ENCODE data around the gene PKIB. TPM values are rescaled to one million over a fixed set of nuclear protein-coding genes. Genes with fewer than 3 reads are reported as not detected.

PKIB gene
- polyA plus RNA-seq, 12 donors = 1.1 to 6.9 (median 1.8) TPM; not detected in 2

DNA sequence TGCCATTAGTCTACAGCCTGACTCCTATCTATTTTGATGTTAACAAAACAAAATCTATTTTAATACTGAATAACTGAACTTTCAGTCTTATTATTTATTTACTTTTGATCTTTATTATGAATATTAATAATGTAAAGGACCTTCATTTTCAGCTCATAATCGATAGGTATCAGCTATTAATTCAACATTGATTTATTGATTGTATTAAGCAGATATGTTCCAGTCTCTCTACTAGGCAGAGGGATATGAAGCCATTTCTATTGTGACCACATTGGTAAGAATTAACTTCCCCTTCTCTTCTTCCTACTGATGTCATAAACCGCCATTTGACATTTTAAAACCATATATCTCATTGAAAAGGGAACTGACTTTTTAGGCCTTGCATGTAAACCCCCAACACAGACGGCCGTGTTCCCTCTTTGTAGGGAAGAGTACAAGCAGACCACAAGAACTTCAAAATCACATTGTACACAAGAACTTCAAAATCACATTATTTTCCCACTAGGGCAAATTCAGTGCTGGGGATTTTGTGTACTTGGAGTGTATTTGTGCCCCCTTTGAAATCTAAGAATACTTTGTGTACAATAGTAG, 99.8 kb downstream of the PKIB start:
- DNase-seq = no peak

DNA sequence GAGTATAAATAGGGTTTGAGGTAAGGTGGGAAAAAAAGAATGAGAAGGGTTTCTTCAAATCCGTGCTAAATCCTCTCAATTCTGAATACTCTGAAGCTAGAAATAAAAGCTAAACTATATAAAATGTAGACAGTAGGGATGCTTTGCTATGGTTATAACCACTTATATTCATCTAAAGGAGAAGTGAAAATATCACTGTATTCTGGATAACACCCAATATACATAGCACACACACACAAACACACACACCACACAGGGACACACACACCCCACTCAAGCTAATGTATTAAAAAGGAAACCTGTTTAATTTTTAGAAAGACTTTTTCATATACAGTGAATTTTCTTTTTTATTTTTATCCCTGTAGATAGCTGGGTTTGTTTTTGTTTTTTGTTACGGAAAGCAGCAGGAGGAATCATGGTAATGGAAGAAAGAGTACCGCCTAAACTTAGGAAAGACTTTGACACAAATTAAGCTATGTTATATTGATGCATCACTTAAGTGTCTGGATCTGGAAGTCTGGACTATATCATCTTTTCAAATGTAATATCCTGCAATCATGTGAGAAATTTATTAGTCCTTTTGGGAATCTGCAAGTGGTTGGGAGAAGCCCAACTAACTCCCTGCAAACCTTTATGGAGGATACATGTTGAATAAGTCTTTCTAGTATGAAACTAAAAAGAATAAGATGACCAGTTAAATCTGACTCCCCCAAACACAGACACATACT, 100.9 kb downstream of the PKIB start:
- DNase-seq = no peak

DNA sequence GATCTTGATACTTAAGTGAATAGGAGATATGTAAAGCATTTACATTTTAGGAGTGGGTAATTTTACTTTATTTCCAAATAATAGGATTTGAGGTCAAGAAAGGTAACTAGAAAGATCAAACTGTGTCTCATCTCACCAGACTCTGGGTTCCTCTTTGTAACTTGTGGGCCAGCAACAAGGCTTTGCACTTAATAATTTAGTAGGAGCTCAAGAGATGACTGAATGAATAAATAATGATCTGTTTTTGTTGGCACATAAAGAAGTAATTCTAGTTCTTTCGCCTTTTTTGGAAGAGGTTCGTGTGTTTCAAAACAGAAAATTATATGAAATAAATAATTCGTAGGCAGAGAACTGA, 101.9 kb downstream of the PKIB start:
- no peak for DNase-seq

DNA sequence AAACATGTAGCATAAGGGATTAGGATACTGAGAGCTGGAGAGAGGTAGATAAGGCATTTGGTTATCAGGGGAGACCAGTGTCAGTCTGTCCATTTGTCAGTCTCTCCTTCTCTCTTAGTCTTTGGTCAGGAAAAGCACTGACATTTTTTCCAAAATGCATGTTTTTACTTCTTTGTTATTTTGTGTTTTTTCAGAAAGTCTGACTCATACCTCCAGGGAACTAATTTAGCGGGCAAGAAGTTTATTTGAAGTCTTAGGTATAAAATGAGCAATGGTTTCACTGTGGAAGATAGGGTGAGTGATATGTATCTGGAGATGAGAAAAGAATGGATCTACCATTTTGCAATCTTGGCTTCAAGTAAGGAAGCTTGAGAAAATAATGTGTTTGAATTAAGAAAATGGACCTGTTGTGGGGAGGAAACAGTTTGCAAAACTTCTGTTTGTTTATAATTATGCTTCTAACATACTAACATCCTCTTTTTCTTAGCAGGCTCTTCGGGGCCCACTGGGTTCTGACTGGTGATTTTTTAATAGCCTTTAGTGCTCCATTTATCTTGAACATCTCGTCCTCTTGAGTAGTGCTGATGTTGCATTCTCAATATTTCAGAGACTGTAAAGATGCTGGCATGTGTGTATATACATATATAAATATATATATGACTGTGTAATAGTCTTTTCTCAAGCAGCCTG, 102.4 kb downstream of the PKIB start:
- no peak for DNase-seq

DNA sequence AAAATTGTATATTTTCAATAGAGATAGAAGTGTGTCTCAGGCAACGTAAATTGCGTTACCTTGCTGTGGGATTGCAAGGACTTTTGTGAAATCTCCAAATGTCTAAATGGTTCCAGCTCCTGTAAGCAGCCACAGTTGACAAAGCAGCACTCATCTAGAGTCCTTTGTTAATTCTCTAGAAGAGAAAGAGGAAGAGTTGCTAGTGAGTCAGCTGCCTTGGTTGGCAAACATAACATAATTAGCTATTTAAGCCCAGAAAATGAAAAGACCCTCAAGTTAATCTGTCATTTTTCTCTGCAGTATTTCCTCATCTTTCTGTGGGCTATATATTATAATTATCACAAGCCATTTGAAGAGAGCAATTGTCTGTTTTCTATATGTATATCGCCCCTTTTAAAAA, 102.9 kb downstream of the PKIB start:
- no peak for DNase-seq

DNA sequence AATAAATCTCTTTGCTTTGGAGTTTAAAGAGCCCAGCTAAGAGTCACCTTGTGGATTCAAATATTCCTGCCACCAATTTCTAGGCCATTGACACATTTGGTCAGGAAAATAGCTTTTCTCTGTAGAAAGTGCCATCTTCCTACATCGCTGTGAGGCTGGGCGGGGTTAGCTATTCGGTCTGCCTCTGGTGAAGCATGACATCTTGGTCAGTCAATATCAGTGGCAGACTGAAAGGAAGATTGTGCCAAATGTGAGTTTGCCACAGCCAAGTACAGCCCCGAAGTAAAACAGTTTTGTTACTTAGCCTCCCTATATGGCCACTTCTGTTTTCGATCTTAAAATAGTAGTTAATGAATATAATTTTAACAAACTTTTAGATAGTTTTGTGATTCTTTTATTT, 103.9 kb downstream of the PKIB start:
- no peak for DNase-seq

DNA sequence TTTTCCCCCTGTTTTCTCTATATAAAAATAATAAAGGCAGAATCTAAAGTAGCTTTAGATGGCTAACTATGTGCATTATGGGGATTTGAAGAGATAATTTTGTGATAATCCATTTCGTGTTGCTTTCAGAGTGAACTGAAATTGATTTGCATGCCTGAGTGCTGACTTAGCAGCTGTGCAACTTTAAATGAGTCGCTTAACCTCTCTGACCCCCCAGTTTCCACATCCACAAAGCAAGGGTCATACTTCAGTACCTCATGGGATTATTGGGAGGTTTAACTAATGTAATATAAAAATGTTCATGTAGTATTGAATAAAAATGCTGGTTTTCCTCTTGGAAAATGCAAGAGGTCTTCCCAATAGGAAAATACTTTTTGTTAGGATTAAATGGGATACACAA, 105.5 kb downstream of the PKIB start:
- no peak for DNase-seq

DNA sequence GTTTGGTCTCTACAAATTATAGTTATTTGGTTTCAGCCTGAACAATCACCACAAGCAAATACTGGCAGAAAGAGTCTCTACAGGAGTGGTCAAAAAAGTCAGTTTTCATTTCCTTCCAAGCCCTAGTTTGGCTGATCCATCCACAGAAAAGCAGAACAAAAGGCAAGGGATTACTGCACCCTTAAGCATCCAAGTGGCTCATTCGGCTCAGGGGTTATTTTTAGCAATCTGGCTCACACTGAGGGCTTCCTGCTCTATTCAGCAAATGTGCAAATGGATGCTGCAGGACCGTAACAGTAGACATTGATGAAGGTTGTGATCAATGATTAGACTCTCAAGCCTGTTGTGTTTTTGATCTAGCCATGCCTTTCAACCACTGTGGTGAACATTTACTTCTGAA, 107.1 kb downstream of the PKIB start:
- DNase-seq = no peak

DNA sequence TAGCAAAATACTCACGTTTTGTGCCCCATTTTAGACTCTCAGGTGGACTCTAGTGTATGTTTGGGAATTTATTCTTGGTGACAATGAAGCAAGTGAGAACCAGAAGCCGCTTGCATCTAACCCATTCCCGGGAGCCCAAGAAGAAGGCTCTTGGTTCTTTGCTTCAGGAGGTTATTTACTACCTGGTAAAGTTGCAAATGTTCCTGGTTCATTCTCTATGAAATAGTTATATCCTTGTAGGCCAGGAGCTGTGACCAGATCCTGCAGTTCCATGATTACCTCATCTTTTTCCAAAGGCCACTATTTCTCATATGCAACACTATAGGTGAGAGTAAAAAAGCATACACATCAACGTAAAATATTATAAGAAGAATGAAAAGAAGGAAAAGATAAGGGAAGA, 108.4 kb downstream of the PKIB start:
- DNase-seq = no peak

DNA sequence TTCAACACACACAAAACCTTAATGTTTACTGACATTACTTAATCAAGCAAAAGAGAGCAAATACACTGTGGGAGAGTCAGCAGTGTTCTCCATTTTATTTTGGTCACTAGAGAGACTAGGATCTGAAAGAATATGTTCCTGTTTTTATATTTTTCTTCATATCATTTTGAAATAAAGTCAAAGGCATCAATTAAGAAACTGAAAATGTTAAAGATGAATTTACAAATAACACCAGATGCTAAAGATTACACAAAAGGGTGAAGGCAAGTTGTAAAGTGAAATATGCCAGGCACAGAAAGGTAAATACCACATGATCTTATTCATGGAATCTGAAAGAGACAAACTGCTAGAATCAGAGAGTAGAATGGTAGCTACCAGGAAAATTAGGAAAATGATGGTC, 109.0 kb downstream of the PKIB start:
- no peak for DNase-seq

DNA sequence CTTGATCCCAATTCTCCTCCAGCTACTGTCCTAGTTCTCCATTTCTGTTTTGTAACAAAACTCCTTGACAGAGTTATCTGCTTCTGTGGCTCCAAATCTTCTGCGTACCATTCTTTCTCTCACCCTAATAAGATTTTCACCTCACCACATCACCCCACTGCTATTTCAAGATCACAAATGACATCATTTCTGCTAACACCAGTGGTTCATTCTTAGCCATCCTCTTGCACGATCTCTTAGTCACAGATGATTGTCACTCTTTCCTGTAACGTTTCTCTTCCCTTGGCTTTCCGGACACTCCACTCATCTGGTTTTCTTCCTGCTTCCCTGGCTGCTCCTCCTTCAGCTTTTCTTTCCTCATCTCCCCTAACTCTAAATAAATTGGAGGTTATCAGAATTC, 112.5 kb downstream of the PKIB start:
- no peak for DNase-seq

DNA sequence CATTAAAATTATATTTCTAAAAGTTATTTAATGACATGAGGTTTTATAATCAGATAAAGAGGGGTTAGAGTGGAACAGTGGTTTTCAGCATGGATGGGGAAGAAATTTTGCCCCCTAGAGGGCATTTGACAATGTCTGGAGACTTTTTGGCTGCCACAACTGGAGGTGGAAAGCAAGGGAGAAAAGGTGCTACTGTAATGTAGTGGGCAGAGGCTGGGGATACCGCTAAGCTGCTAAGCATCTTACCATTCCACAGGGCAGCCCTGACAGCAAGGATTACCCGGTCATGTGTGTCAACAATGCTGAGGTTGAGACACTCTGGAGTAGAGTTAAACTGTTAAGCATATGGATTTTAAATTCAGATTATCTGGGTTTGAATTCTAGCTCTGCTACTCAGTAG, 116.4 kb downstream of the PKIB start:
- DNase-seq = no peak

DNA sequence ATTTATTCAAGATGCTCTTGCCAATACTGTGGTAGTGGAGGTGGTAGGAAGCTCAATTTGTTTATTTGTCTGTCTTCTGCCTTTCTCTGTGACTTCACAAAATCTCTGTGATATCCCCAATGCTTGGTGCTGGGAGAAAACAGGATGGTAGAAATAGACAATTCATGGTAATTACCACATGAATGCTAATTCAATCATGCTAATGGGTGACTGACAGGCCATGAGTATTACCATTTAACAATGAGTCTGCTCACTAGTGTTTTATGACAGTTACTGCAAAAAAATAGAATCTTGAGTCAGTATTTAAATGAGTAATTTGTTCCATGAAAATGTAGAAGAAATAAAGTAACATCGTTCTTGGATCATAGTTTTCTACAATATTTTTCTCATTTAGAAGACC, 117.0 kb downstream of the PKIB start:
- DNase-seq = no peak

DNA sequence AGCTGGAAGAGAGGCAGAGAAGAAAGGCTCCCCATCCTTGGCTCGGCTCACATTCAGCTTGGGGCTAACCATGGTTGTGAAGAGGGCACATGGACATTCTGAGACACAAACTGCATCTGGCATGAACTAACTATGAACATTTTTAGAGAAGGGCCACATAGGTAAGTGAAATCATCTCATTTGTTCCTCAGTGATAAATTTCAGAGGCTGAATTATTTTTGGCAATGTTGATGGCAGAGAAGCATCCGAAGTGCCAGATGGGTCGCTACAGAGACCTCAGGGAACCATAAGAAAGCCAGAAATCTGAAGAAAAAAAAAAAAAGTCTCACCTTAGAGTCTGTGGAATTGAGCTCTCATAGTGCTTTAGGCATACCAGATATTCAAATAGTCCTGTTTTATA, 120.1 kb downstream of the PKIB start:
- DNase-seq = no peak

DNA sequence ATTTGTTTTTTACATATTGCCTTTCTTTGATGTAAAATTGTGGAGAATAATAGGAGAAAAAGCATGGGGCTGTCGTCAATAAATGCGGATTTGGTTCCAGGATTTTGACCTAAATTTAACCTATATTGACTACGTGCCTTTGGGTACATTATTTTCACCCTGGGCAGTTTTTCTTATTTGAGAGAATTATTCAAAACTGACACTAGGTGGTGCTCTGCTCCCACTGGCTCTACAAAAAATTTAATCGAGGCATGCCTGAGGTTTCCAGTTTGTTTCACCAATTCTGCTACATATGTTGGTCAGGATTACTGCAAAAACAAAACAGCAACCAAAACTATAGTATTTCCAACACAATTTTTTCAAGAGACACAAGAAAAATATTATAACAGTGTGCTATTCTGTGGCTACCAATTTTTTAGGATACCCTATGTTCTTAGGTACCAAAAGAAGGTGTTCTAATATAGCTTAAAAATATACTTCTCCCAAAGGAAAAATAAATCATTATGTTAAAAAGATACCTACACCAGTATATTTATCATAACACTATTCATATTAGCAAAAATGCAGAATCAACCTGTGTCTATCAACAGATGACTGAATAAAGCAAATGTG, 120.7 kb downstream of the PKIB start:
- DNase-seq = peak; percentile 43

DNA sequence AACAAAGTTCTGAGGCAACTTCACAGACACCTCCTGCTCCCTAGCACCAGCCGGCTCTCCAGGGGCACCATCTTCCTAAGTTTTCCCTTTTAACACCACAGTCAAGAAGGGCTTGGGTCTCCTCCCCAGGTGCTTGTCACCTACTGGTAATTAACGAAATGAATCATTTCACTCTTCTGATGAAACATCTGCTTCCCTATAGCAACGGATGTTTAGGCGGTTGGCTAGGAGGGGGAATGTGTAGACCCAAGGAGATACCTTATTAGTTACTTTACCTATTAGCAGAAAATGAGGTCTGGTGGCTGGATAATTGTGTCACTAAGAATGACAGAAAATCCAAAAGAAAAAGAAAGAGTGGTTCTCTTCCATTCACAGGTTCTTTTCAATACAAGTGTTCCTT, 123.1 kb downstream of the PKIB start:
- no peak for DNase-seq

DNA sequence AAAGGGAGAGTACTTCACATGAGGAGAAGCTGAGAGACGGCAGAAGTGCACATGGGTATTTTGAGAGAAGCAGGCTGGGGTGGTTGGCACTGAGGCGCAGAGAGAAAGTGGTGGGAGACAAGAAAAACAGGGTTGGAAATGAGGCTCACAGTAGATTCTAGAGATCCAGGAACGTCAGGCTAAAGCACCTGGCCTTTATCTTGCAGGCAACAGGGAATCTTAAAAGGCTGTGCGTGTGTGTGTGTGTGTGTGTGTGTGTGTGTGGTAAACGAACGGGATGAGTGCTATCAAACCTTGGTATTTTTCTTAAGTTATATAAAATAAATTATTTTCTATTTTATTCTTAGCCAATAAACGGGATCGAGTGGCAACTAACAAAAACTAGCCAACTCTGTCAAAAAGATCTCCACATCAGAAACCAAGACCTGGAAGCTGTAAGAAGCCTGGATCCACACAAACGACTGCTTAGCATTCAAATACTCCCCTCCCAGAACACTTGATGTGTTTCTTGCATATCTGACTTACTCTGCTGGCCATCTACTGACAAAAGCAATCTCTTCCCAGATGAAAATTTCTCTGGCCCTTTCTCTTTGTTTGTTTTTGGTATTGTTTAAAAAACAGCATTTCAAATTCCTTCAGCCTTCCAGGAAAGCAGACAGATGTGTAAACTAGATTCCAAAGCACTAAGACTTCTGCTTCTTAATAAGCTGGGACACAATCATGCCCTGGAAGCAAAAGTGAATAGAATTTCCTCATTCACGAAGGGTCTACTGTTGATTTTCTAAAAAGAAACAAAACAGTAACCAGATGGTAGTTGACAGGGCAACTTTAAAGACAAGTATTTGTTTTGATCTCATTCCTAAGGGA, 124.6 kb downstream of the PKIB start:
- DNase-seq = no peak

DNA sequence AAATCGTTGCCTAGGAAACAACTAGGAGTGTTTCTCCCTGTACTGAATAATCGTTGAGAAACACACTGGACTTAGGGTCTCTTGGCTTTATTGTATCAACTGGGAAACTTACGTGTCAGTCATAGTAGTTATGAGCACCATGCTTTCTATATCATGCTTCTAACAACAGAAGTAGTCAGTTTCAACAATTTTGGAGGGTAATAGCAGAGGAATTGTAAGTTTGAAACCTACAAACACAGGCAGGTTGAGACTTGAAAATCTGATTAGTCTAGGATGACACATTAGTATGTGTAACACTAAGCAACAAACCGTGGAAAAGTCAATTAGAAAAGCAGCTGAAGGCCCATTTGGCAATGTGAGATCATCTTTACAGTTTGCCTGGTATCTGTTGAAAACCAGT, 125.4 kb downstream of the PKIB start:
- DNase-seq = no peak

DNA sequence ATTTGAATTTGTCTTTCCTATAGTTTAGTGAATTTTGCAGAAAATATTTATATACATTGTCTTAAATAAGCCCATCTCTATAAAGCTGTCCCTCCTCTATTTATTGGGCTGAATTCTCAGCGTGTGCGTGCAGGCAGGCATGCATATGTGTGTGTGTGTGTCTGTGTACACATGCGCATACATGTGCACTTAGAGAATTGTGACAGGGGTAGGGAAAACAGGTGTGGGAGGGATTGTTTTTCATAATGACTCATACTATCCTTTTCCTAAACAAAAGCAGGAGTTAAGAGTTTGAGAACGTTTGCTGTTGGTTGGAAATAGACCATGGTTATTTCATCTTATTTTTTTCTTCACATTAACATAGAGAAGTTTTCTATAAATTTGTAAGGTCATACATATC, 126.0 kb downstream of the PKIB start:
- DNase-seq = peak; percentile 19

DNA sequence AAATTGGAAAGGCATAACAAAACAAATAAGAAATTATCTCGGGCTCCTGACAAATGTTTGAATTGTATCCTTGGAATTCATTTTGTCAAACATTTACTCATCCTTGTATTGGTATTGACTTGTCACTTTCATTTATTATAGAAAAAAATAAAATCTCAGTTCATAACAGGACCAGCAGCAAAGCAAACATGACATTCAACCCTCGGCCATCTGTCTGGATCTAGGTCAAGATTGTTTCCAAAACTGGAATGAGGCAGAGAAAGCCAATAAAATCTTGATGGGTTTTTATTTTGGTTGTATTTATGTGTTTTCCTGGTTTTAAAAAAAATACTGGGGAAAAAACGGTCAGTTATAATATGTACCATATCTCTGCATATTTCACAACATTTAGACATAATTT, 126.4 kb downstream of the PKIB start:
- peak; percentile 32 for DNase-seq

DNA sequence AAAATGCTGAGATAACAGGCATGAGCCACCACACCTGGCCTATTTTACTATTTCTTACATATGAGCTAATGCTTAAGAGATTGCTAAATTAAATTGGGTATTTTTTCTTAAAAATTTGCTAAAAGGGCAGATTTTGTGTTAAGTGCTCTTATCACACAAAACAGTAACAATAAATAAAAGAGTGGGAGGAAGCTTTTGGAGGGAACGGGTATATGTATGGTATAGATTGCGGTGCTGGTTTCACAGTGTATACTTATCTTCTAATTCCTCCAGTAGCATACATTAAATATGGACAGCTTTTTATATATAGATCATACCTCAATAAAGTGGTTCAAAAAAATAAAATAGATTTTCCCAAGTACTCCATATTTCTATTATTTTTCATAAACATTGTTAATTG, 129.9 kb downstream of the PKIB start:
- DNase-seq = no peak

DNA sequence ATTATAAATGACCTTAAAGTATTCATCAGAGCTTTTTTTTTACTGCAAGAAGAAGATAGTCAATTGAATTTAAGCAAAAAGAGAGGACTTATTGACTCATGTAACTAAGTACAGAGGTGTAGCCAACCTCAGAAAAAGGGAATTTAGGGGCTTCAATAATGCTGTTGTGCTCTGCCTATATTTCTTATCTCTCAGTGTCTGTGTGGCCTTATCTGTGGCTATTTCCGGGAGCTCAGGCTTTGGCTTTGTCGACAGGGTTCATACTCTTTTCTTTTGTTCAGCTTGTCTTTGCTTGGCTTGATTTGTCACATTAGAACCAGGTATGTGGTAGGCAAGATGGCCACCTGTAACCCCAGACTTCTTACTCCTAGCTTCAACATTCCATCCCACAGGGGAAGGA, 130.7 kb downstream of the PKIB start:
- DNase-seq = no peak

Data from muscle of arm (tissue), 12 donors.